ENCODE results near the gene ZNF296.
A peak's percentile ranks its signal among the peaks of the same experiment; 100 is the strongest.

The ZNF296 gene

GRCh38 chr19:45058622-45059159 lies 17.6 kb downstream of the ZNF296 start:
- no peak overlapping the region for H3K27ac ChIP-seq (ENCODE audit: low read depth, low read length)
- H3K9ac ChIP-seq (ENCODE audit: low read length) = no peak overlapping the region
- H3K27me3 ChIP-seq (ENCODE audit: control insufficient read depth, insufficient read depth, low read length) = no peaks in the 10 kb centered on the region
- H3K4me1 ChIP-seq (ENCODE audit: control insufficient read depth, insufficient read depth, low read length) = no peaks in the 10 kb centered on the region
- peaks cover 71% of the 10 kb centered on the region for H3K36me3 ChIP-seq (ENCODE audit: control insufficient read depth, insufficient read depth, low read length)
- H3K4me3 ChIP-seq (ENCODE audit: low read length) = no peak overlapping the region

DNA sequence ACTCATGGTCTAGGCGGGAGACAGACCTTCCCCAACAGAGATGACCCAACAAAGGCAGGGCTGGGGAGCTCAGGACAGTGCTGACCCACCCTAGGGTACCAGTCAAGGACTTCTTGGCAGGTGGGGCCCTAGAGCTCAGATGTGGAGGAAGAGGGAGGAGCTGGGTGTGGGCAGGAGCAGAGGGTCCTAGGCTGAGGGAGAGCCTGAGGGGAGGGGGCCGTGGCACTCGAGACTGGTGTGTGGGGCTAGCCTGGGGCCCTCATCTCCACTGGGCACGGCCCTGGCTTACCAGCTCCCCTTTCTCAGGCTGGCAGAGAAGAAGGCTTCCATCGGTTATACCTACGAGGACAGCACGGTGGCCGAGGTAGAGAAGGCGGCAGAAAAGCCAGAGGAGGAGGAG lies 18.8 kb downstream of the ZNF296 start:
- Histone ChIP-seq H3K27me3 (ENCODE audit: control insufficient read depth, insufficient read depth, low read length) (no peaks in the 10 kb centered on the region), H3K9ac (ENCODE audit: low read length) (no peak overlapping the region), H3K27ac (ENCODE audit: low read depth, low read length) (no peak overlapping the region), H3K4me3 (ENCODE audit: low read length) (no peak overlapping the region), H3K4me1 (ENCODE audit: control insufficient read depth, insufficient read depth, low read length) (no peaks in the 10 kb centered on the region), H3K36me3 (ENCODE audit: control insufficient read depth, insufficient read depth, low read length) (peaks cover 71% of the 10 kb centered on the region)

GRCh38 chr19:45056831-45057230 lies 19.4 kb downstream of the ZNF296 start:
- Histone ChIP-seq H3K27ac (ENCODE audit: low read depth, low read length) (no peak overlapping the region), H3K4me3 (ENCODE audit: low read length) (no peak overlapping the region), H3K36me3 (ENCODE audit: control insufficient read depth, insufficient read depth, low read length) (peaks cover 69% of the 10 kb centered on the region), H3K9ac (ENCODE audit: low read length) (no peak overlapping the region), H3K4me1 (ENCODE audit: control insufficient read depth, insufficient read depth, low read length) (no peaks in the 10 kb centered on the region), H3K27me3 (ENCODE audit: control insufficient read depth, insufficient read depth, low read length) (no peaks in the 10 kb centered on the region)

- H3K27me3 ChIP-seq (ENCODE audit: control insufficient read depth, insufficient read depth, low read length) = no peaks in the 10 kb centered on the region
- peaks cover 4% of the 10 kb centered on the region for H3K4me1 ChIP-seq (ENCODE audit: control insufficient read depth, insufficient read depth, low read length)
- no peak overlapping the region for H3K9ac ChIP-seq (ENCODE audit: low read length)
- H3K36me3 ChIP-seq (ENCODE audit: control insufficient read depth, insufficient read depth, low read length) = peaks cover 28% of the 10 kb centered on the region
- no peak overlapping the region for H3K27ac ChIP-seq (ENCODE audit: low read depth, low read length)
- no peak overlapping the region for H3K4me3 ChIP-seq (ENCODE audit: low read length)
Observed at GRCh38 chr19:45051929-45052579, 24.2 kb downstream of the ZNF296 start.

DNA sequence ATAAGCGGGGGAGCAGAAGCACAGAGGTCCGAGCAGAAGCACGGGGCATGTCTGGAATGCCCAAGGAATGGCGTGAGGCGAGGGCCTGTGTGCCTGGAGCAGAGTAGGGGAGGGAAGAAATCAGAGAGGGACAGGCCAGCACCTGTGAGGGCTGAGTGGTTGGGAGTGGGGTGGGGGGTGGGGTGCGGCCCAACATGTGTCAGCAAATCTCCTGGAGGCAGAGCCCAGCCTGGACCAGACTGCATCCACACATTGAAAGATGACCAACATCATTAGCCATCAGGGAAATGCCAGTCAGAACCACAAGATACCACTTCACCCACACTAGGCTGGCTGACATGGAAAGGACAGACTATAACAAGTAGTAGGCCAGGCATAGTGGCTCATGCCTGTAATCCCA lies 26.2 kb downstream of the ZNF296 start:
- Histone ChIP-seq H3K9ac (ENCODE audit: low read length) (no peak overlapping the region), H3K4me1 (ENCODE audit: control insufficient read depth, insufficient read depth, low read length) (peaks cover 4% of the 10 kb centered on the region), H3K27ac (ENCODE audit: low read depth, low read length) (no peak overlapping the region), H3K27me3 (ENCODE audit: control insufficient read depth, insufficient read depth, low read length) (no peaks in the 10 kb centered on the region), H3K36me3 (ENCODE audit: control insufficient read depth, insufficient read depth, low read length) (peaks cover 18% of the 10 kb centered on the region), H3K4me3 (ENCODE audit: low read length) (no peak overlapping the region)

DNA sequence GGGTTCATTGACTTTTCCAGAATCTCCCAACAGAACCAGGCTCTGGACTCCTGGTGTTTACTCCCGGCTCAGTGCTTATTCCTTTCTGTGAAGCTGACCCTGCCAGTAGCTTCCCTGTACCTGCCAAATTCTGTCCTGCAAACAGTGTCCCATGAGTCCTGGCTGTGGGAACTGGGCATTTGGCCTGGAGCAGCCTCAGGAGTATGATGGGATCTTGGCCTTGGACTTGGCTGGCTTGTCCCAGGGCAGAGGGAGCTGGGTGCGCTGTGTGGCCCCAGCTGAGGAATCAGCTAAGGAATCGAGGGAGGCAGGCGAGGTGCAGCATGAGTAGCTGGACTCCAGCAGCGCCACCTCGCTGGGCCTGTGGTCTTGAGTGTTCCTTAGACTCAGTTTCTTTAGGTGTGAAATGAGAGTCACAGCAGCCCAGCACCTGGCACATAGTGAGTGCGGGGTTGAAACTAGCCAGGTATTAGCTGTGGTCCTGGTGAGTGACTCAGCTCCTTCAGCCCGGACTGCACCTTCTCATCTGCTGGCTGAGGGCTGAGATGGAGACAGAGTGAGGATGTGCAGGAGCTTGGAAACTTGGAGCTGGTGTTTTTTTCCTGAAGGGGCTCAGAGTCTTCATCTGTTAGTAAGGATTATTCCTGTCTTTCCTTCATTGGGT lies 27.1 kb downstream of the ZNF296 start:
- Histone ChIP-seq H3K27ac (ENCODE audit: low read depth, low read length) (peak overlapping the region; percentile 22), H3K27me3 (ENCODE audit: control insufficient read depth, insufficient read depth, low read length) (no peaks in the 10 kb centered on the region), H3K36me3 (ENCODE audit: control insufficient read depth, insufficient read depth, low read length) (peaks cover 15% of the 10 kb centered on the region), H3K4me3 (ENCODE audit: low read length) (no peak overlapping the region), H3K4me1 (ENCODE audit: control insufficient read depth, insufficient read depth, low read length) (peaks cover 4% of the 10 kb centered on the region), H3K9ac (ENCODE audit: low read length) (no peak overlapping the region)

GRCh38 chr19:45047188-45047797 lies 29.0 kb downstream of the ZNF296 start:
- Histone ChIP-seq H3K27ac (ENCODE audit: low read depth, low read length) (no peak overlapping the region), H3K4me3 (ENCODE audit: low read length) (no peak overlapping the region), H3K9ac (ENCODE audit: low read length) (no peak overlapping the region), H3K36me3 (ENCODE audit: control insufficient read depth, insufficient read depth, low read length) (peaks cover 12% of the 10 kb centered on the region), H3K27me3 (ENCODE audit: control insufficient read depth, insufficient read depth, low read length) (no peaks in the 10 kb centered on the region), H3K4me1 (ENCODE audit: control insufficient read depth, insufficient read depth, low read length) (peaks cover 4% of the 10 kb centered on the region)

GRCh38 chr19:45046355-45046754 lies 29.9 kb downstream of the ZNF296 start:
- Histone ChIP-seq H3K4me1 (ENCODE audit: control insufficient read depth, insufficient read depth, low read length) (peaks cover 4% of the 10 kb centered on the region), H3K4me3 (ENCODE audit: low read length) (no peak overlapping the region), H3K27ac (ENCODE audit: low read depth, low read length) (no peak overlapping the region), H3K9ac (ENCODE audit: low read length) (no peak overlapping the region), H3K27me3 (ENCODE audit: control insufficient read depth, insufficient read depth, low read length) (no peaks in the 10 kb centered on the region), H3K36me3 (ENCODE audit: control insufficient read depth, insufficient read depth, low read length) (peaks cover 12% of the 10 kb centered on the region)

DNA sequence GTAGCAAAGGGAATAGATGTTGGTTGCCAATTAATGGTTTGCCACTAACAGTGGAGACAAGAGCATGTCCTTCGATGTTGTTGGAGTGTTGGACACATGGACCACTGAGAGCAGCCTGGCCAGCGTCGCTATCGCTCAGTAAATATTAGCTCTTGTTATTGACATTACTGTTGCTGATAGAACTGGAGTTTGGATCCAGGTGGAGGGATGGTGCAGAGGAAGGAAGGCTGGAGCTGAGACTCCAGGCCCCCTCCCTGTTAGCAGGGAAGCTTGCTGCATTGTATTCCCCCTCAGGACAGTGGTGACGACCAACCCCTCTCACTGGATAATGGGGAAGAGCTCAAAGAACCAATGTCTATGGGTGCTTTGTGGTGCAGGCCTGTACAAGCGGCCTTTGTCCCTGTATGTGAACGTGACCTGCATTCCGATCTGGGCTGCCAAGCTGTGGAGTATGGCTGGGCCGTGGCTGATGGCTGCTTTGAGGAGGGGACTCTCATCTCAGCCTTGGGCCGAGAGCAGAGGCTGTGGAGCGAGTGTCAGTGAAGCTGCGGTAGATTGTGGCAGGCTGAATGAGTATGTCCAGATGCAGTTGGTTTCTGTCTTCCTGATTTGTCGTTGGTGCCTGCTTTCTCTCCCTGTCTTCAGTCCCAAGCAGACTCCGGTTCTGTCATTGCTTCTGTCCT lies 30.5 kb downstream of the ZNF296 start:
- H3K4me3 ChIP-seq (ENCODE audit: low read length) = no peak overlapping the region
- H3K27ac ChIP-seq (ENCODE audit: low read depth, low read length) = no peak overlapping the region

GRCh38 chr19:45041125-45041524 lies 35.2 kb downstream of the ZNF296 start:
- Histone ChIP-seq H3K27me3 (ENCODE audit: control insufficient read depth, insufficient read depth, low read length) (no peaks in the 10 kb centered on the region), H3K4me3 (ENCODE audit: low read length) (no peak overlapping the region), H3K4me1 (ENCODE audit: control insufficient read depth, insufficient read depth, low read length) (peaks cover 10% of the 10 kb centered on the region), H3K36me3 (ENCODE audit: control insufficient read depth, insufficient read depth, low read length) (peaks cover 12% of the 10 kb centered on the region), H3K9ac (ENCODE audit: low read length) (no peak overlapping the region), H3K27ac (ENCODE audit: low read depth, low read length) (no peak overlapping the region)

More for the DNA sequence above, 30.5 kb downstream of the ZNF296 start:
- H3K27me3 ChIP-seq (ENCODE audit: control insufficient read depth, insufficient read depth, low read length) = no peaks in the 10 kb centered on the region
- H3K4me1 ChIP-seq (ENCODE audit: control insufficient read depth, insufficient read depth, low read length) = peaks cover 4% of the 10 kb centered on the region
- peaks cover 12% of the 10 kb centered on the region for H3K36me3 ChIP-seq (ENCODE audit: control insufficient read depth, insufficient read depth, low read length)
- H3K9ac ChIP-seq (ENCODE audit: low read length) = no peak overlapping the region

DNA sequence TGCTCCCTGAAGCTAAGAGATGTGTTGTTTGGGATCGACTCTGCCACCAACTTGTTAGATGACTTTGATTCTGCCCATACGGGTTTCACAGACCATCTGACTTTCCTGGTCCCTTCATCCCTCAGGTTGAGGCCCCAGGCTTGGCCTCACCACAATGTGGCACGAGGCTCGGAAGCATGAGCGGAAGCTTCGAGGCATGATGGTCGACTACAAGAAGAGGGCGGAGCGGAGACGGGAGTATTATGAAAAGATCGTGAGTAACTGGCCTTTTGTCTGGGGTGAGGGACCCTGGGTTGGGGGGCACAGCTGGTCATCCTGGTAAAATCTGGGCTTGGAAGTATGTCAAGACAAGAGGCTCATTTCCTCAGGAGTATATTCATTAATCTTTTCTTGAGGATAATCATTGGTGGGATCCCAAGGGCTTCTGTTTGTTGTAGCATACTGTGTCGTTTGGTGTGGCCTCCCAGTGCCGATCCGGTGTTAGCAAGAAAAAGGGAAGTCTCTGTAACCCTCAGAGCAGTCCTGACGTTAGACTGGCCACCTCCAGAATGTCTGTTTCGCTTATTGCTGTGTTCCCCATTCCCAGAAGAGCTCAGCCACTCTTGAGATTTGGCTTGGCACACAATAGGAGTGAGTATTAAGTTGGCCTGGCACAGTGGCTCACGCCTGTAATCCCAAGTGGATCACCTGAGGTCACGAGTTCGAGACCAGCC lies 36.1 kb downstream of the ZNF296 start:
- Histone ChIP-seq H3K4me1 (ENCODE audit: control insufficient read depth, insufficient read depth, low read length) (peaks cover 10% of the 10 kb centered on the region), H3K9ac (ENCODE audit: low read length) (no peak overlapping the region), H3K27me3 (ENCODE audit: control insufficient read depth, insufficient read depth, low read length) (no peaks in the 10 kb centered on the region), H3K4me3 (ENCODE audit: low read length) (peak overlapping the region; percentile 99), H3K27ac (ENCODE audit: low read depth, low read length) (no peak overlapping the region), H3K36me3 (ENCODE audit: control insufficient read depth, insufficient read depth, low read length) (peaks cover 13% of the 10 kb centered on the region)

Measured in rectal smooth muscle tissue (tissue), 1 donor.